Transverse colon (tissue), 4 donors: ENCODE data around the gene TMEM156. TPM values are rescaled to one million over a fixed set of nuclear protein-coding genes. Genes with fewer than 3 reads are reported as not detected.

Experiments used
- DNase-seq: peaks from one replicate; pipeline ENCODE4 v3.0.0-alpha.2; 2019
- H3K27ac ChIP-seq, 4 donors: fragments of 200-600 bp; sonication (generic); 2 replicates each; pipeline ENCODE4 v1.5.1; 2016 to 2018; ENCODE audit warnings: inconsistent platforms in 4 of 4
- H3K27me3 ChIP-seq: fragments of 200-600 bp; sonication (generic); 2 replicates; pipeline ENCODE4 v1.5.1; 2017; ENCODE audit warnings: inconsistent platforms
- H3K36me3 ChIP-seq, 4 donors: fragments of 200-600 bp; sonication (generic); 2 replicates each; pipeline ENCODE4 v1.5.1; 2017 to 2019; ENCODE audit warnings: inconsistent platforms in 4 of 4
- H3K4me1 ChIP-seq, 4 donors: fragments of 200-600 bp; sonication (generic); 2 replicates each; pipeline ENCODE4 v1.5.1; 2017 to 2020; ENCODE audit warnings: inconsistent platforms in 4 of 4
- H3K4me3 ChIP-seq, 4 donors: fragments of 200-600 bp; sonication (generic); 1 replicate in 1 of 4; 2 replicates in 3 of 4; pipeline versions ENCODE4 v1.5.1 to v1.6.1; 2017 to 2019; ENCODE audit warnings: inconsistent platforms in 4 of 4
- H3K9me3 ChIP-seq, 2 donors: fragments of 200-600 bp; sonication (generic); 2 replicates each; pipeline ENCODE4 v1.5.1; 2017 to 2019; ENCODE audit warnings: inconsistent platforms in 2 of 2
- CTCF ChIP-seq, 5 experiments: fragments of 200-600 bp in 3 of 5; fragments of 450-650 bp in 2 of 5; sonication (generic) in 3 of 5; IDR thresholded peaks; 1 replicate in 2 of 5; 2 replicates in 3 of 5; pipeline ENCODE4 v1.5.1; 2016 to 2017; ENCODE audit warnings: antibody characterized with exemption in 5 of 5, inconsistent platforms in 3 of 5, mild to moderate bottlenecking in 2 of 5, moderate library complexity in 1 of 5
- EP300 ChIP-seq: sonication (generic); formaldehyde crosslinking; IDR thresholded peaks from one replicate; pipeline ENCODE4 v1.6.1; 2017; ENCODE audit warnings: antibody characterized with exemption, low read depth
- POLR2A ChIP-seq: fragments of 450-650 bp; IDR thresholded peaks from one replicate; pipeline ENCODE4 v1.6.1; 2016; ENCODE audit warnings: antibody characterized with exemption, mild to moderate bottlenecking, moderate library complexity
- POLR2AphosphoS5 ChIP-seq, 3 donors: sonication (generic); formaldehyde crosslinking; IDR thresholded peaks; one replicate each; pipeline ENCODE4 v1.6.1; 2016; ENCODE audit warnings: antibody characterized with exemption in 3 of 3
- WGBS, 2 donors: methylation state at CpG; one replicate each; pipeline ENCODE4 v1.1.5; 2018; ENCODE audit warnings: low coverage in 1 of 2; 5-methylcytosine and 5-hydroxymethylcytosine counted together
- in situ Hi-C, 4 donors: fragments of 200-750 bp; cut with MboI; loops; one replicate each; pipeline versions ENCODE4 v1.15.0 to v1.15.1; 2017; ENCODE audit warnings: low sequenced_read_pairs in 3 of 4, low pct_ligation_motif_present in 1 of 4, low pct_unique_long_range_greater_than_20kb in 1 of 4
- intact Hi-C: fragments of 100-400 bp; cut with DNase I; formaldehyde crosslinking; loops from one replicate; pipeline ENCODE4 v1.15.1; 2023; ENCODE audit warnings: low total_unique reads
- total RNA-seq, 4 donors: library from RNA; depleted of rRNA; stranded (reverse); fragments of >200 nt; gene quantifications; one replicate each; pipeline ENCODE4 v1.1.0, GENCODE V29; 2016

Gene TMEM156
- total RNA-seq, 4 donors from 2014 or later: 0.96 to 2.9 TPM; not detected in 2

- WGBS, 2 donors: 52 to 69% methylated on average over 7 of the region's 7 CpGs
- intact Hi-C loops: no loop called here
- in situ Hi-C loops: no loop called here
- TF ChIP-seq EP300: no peak
- no peak for TF ChIP-seq POLR2A
- TF ChIP-seq POLR2AphosphoS5 (IDR thresholded peaks at IDR 0.05): no peak
- no peak for TF ChIP-seq CTCF (IDR thresholded peaks at IDR 0.05)
- no peak for DNase-seq
- Histone ChIP-seq H3K9me3 (no peaks in the 10 kb centered on the region), H3K27me3 (no peaks in the 10 kb centered on the region), H3K27ac (no peak within 1 kb of the TSS), H3K36me3 (no peaks in the 10 kb centered on the region), H3K4me1 (peaks cover 0 to 4% (median 0%) of the 10 kb centered on the region in 4 donors), H3K4me3 (no peak within 1 kb of the TSS)
Observed at GRCh38 chr4:39062094-39062769, 30.0 kb upstream of the TMEM156 start, which contains the start of gene KLHL5. Gene KLHL5, plus strand, starts transcription at chr4:39062232. Its CDS starts 421 bp downstream, at chr4:39062653.

GRCh38 chr4:39061457-39061856, 29.2 kb upstream of the TMEM156 start:
- WGBS, 2 donors: 100% methylated on average over 1 of the region's 1 CpG
- intact Hi-C loops (no loop called here), in situ Hi-C loops (no loop called here)
- Histone ChIP-seq H3K36me3 (no peaks in the 10 kb centered on the region), H3K4me3 (no peak overlapping the region), H3K27ac (no peak overlapping the region), H3K27me3 (no peaks in the 10 kb centered on the region), H3K9me3 (no peaks in the 10 kb centered on the region), H3K4me1 (peaks cover 0 to 4% (median 0%) of the 10 kb centered on the region in 4 donors)
- TF ChIP-seq EP300: no peak
- TF ChIP-seq CTCF (IDR thresholded peaks at IDR 0.05): no peak
- TF ChIP-seq POLR2A: no peak
- TF ChIP-seq POLR2AphosphoS5 (IDR thresholded peaks at IDR 0.05): no peak
- no peak for DNase-seq

GRCh38 chr4:39056023-39056422, 23.8 kb upstream of the TMEM156 start:
- WGBS, 2 donors: 95 to 96% methylated on average over 4 to 5 of the region's 5 CpGs
- TF ChIP-seq EP300 (no peak), POLR2A (no peak), POLR2AphosphoS5 (IDR thresholded peaks at IDR 0.05) (no peak), CTCF (IDR thresholded peaks at IDR 0.05) (no peak)

GRCh38 chr4:39054497-39054896, 22.3 kb upstream of the TMEM156 start:
- no peak for TF ChIP-seq POLR2A
- no peak for DNase-seq
- H3K4me3 ChIP-seq: no peak overlapping the region
- H3K27me3 ChIP-seq: no peaks in the 10 kb centered on the region
- no peaks in the 10 kb centered on the region for H3K4me1 ChIP-seq
- in situ Hi-C loops: no loop called here
- H3K27ac ChIP-seq: no peak overlapping the region
- no peaks in the 10 kb centered on the region for H3K36me3 ChIP-seq
- intact Hi-C loops: no loop called here
- 90 to 95% methylated on average over 2 to 3 of the region's 3 CpGs for WGBS, 2 donors
- H3K9me3 ChIP-seq: no peaks in the 10 kb centered on the region

More at GRCh38 chr4:39056023-39056422, 23.8 kb upstream of the TMEM156 start:
- Histone ChIP-seq H3K27ac (no peak overlapping the region), H3K9me3 (no peaks in the 10 kb centered on the region), H3K27me3 (no peaks in the 10 kb centered on the region), H3K4me3 (no peak overlapping the region), H3K4me1 (no peaks in the 10 kb centered on the region), H3K36me3 (no peaks in the 10 kb centered on the region)
- in situ Hi-C loops (no loop called here), intact Hi-C loops (no loop called here)
- DNase-seq: no peak
